Inferior parietal cortex (tissue), 1 donor: Measurements from ENCODE around the gene UMODL1.
"Not testable (repeated sequence)": the region's sequence is repeated elsewhere in the genome, so short reads cannot be mapped to it uniquely, and the experiment has no call there.

Experiments
- DNase-seq: peaks from one replicate; pipeline ENCODE4 v3.0.0-alpha.2; 2016; ENCODE audit errors: extremely low spot score

UMODL1 gene

DNA sequence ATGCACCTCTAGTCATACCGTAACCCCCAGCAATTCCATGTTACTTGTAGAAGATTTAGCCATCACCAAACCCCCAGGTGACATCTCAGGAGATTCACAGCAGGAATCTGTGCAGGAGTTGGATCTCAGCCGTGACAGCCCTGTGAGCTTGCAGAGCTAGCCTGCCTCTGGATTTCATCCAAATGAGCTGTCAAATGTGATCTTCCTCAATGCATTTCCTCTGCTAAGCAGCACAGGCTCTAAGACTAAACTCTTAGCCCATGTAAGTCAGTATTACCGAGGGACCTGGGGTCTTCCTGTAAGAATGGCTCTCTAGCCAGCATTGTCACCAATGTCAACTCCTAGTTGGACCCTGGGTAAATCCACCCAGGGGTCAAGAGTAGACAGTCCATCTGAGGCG is 41.7 kb downstream of the UMODL1 start:
- no peak for DNase-seq

DNA sequence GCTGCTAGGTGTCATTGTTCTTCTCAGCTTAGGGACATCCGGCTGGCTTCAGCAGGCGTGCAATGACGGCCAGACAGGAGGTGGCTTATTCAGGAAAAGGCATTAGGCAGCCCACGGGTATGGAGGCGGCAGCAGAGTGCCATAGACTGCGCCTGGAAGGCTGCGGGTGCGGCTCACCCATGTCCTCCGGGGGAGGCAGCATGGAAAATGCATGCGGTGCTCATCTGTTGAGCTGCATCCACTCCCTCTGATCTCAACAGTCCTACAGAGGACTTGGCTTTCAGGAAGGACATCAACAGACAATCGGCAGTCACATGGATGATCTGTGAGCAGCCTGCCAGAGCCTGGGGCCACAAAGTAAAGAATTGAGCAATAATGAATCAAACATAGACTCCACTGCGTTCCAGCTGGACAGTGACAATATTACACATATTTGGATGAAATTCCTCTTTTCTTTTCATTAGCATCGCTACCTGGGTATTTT is 42.9 kb downstream of the UMODL1 start:
- no peak for DNase-seq

GRCh38 chr21:42114646-42115045 is 43.5 kb downstream of the UMODL1 start:
- no peak for DNase-seq

DNA sequence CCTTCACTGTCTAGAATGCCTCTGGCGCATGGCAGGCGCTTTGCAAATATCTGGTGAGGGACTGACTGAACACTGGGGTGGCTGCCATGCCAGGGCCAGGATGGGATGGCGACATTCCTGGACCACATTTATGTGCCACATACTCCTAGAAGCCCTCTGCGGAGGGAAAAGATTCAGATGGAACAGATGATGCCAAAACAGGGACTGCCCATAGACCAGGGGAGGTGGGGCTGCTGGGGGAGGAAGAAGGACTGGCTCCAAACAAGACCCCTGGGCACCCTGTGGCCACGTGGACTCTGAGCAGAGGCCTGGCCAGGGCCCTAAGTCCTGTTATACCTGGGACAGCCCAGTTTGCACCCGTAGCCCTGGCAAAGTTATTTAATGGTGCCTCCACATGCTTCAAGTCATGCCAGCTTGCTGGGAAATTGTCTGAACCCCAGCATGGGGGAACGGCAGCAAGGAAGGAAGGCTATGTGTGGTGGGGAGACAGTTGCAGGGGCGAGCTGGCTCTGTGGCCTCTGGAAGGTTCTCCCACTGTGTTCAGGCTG is 44.1 kb downstream of the UMODL1 start:
- DNase-seq: no peak

DNA sequence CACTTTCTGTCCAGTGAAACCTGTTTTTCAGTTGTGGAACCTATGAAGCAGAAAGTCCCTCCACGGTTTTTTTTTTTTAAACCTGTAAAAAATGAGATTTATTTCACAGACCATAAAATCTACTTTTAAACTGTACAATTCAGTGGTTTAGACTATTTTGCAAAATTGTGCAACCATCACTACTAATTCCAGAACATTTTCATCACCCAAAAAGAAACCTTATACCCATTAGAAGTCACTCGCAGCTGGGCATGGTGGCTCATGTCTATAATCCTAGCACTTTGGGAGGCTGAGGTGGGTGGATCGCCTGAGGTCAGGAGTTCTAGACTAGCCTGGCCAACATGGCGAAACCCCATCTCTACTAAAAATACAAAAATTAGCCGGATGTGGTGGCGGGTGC is 45.4 kb downstream of the UMODL1 start:
- not testable (repeated sequence) for DNase-seq

DNA sequence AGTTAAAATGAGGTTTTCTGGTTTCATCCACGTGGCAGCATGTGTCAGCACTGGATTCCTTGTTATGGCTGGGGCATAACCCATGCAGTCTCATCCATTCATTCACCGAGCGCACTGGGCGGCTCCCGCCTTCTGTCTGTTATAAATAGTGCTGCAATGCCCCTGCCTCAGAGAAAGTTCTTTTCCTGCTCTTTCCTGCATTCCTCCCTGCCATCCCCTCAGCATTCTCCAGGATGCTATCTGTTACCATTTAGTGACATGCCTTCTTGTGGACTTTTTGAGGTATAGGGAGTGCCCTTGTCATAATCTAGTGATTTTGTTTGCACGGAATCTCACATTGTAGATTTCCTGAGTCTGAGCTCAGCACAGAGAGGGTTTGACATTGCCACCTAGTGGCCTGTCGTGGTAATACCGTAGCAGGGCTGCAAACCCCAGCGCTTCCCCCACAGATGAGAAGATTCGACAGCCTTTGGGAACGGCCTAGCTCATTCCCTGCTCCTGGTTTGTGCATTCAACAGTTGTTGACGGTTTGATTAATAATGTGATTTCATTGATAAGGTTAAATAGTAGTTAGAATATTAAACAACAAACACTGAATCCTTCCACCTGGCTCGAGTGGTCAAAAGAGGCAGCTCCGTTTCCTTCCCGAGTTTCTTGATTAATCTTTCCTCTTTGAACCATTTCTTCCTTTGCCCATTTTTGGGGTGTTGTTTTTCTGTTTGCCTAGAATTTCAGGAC is 46.3 kb downstream of the UMODL1 start:
- peak; percentile 89 for DNase-seq

DNA sequence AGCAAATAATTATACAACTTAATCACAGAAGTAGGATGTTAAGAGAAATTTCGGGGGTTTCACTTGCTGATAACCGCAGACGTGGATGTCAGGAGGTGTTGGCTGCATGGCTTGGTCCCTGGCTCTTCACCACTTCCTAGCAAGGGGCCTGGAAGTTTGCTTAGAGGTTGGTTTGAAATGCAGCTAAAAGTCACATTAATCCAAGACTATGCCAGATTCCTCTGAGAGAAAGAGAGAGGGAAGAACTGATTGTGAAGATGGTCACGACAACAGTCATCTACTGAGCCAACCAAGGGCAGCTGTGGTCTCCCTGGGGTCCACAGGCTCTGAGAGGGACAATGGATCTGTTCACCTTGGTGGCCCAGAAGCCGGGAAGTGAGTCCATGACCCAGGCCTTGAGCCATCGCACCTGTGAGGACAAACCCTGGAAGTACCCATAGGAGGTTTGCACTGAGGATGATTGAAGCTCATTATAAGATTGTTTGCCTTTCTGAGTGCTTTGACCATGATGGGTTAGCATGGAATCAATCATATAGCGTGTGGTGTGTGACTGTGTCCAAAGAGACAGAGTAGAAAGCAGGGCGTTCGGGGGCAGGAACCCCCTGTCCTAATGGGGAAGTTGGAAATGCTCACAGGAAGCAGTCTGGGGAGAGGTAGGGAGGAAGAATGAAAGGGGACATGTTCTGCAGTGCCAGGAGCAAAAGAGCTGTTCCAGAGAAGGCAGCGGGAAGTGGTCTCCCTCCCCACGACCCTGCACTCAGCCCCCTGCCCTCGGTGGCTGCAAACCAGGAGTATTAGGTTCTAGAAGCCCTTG is 47.1 kb downstream of the UMODL1 start:
- DNase-seq: no peak

DNA sequence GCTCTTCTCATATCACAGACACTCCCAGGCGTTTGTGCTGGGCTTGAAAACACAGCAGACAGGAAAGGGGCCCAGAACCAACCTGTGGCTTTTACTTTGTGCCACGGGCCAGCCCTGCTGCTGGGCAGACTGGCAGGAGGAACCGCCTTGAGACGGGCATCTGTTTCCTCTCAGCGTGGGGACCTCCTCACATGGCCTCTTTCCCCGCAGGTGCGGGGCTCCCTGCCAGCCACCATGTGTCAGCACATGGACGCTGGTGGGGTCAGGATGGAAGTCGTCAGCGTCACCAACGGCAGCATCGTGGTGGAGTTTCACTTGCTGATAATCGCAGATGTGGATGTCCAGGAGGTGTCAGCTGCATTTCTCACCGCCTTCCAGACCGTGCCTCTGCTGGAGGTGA is 47.8 kb downstream of the UMODL1 start:
- DNase-seq: no peak

GRCh38 chr21:42120101-42120902 is 49.2 kb downstream of the UMODL1 start:
- DNase-seq: no peak

- no peak for DNase-seq
Observed at GRCh38 chr21:42120903-42121535, 49.9 kb downstream of the UMODL1 start.

GRCh38 chr21:42121794-42122193 is 50.7 kb downstream of the UMODL1 start:
- DNase-seq: no peak

- DNase-seq: no peak
Observed at GRCh38 chr21:42122398-42122797, 51.3 kb downstream of the UMODL1 start.

GRCh38 chr21:42122808-42123207 is 51.7 kb downstream of the UMODL1 start:
- no peak for DNase-seq

GRCh38 chr21:42123219-42123908 is 52.2 kb downstream of the UMODL1 start:
- no peak for DNase-seq

- DNase-seq: no peak
Observed at GRCh38 chr21:42124081-42124480, 53.0 kb downstream of the UMODL1 start.

DNA sequence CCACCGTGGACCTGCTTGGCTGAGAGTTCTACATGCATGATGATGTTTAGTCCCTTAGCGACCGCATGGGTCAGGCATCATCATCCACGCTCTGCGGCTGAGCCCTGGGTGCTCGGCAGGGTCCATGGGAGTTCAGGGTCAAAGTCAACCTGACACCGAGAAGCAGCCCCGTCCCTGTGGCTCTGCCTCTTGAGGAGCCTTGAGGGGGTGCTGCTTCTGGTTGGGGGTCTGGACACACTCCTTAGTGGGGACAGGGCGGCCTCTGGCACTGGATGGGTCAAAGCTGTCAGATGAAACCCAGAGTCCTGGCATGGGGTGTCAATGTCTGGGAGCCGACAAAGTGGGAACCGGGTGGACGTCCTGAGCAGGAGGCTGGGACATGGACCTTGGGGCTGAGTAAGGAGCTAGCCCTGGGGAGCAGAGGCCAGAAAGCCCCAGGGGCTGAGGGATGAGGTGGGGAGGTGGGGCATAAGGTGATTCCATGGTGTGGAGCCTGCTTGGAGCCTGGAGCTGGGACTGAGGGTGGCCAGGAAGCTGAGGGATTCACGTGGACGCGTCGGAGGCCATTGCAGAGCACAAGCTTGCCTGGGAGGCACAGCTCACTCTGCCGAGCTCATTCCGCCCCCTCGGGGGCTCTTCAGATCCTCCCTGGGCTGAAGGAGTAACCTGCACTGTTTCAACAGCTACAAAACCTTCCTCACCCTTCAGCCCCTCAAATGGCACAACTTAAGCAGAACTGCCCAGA is 53.9 kb downstream of the UMODL1 start:
- DNase-seq: no peak

DNA sequence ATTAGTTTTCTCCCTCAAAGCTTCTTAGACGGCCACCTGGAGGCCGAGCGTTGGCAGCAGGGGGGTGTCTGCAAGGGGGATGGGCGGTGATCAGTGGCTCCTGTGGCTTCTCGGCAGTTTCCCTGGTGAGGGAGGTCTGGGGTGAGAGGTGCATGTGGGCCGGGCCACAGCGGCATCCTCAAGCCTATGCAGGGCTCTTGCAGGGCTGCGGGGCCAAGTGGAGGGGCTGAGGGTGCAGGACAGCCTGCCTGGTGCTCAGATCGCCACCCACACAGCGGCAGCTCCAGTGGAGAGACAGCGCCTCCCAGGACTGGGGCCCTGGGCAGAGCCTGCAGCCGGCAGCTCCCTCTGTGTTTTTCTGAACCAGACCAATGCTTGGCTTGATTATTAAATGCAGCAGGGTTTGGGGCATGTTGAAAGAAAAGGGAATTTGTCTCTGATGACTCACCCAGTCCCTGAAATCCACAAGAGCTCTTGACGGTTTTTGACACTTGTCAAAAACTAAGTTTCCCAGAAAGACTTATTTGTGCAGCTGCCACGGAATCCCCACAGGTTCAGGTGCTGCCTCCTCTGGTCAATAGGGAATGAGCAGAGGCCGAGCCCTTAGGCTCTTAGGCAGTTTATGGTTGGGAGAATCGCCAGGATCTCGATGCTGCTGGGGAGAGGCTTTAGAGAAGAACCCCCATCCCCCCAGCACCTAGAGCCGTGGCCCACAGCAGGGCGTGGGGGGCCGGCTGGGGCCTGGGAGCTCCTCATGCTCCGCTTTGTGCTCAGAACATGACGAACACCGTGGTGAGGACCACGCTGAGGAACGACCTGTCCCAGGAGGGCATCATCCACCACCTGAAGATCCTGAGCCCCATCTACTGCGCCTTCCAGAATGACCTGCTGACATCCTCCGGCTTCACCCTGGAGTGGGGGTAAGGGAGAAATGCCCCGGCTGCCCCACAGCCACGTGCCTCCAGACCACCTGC is 54.7 kb downstream of the UMODL1 start:
- DNase-seq: no peak

- DNase-seq: no peak
Observed at GRCh38 chr21:42127164-42128150, 56.3 kb downstream of the UMODL1 start.
